ENCODE results near the gene EOGT.

- TF ChIP-seq CTCF (IDR thresholded peaks at IDR 0.05 in 4 of 5, conservative IDR thresholded peaks at IDR 0.05 in 1 of 5) = no peak
- no peak for TF ChIP-seq POLR2A (IDR thresholded peaks at IDR 0.05)
Measured at GRCh38 chr3:69016102-69016501, 2.6 kb upstream of the EOGT start.
